T-helper 2 cell (primary cell): Measurements from ENCODE around the gene EIF4E3.

Source experiments
- DNase-seq, 5 experiments: peaks; one replicate each; pipeline versions ENCODE4 v3.0.0 to v3.0.0-alpha.2; 2012 to 2022

Gene EIF4E3

GRCh38 chr3:71647751-71648150 is 77.5 kb downstream of the EIF4E3 start:
- no peak for DNase-seq

DNA sequence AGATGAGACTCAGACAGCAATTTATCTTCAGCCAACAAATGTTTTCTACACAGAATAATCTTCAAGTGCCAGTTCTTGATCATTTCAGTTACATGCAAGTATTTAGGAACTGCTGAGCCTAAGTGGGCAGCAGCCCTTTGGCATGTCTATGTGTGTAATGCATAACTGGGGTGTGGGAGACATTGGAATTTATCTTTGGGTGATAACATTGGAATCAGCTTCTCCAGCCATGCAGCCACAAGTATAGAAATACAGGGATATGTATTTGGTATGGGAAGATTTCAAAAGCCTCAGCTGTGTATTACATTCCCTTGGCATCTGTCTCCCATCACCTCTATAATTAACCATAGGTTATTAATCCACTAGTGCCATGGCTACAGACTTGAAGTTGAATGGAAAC is 78.2 kb downstream of the EIF4E3 start:
- DNase-seq: no peak

- DNase-seq: no peak
Measured at GRCh38 chr3:71645140-71645539, 80.1 kb downstream of the EIF4E3 start.

DNA sequence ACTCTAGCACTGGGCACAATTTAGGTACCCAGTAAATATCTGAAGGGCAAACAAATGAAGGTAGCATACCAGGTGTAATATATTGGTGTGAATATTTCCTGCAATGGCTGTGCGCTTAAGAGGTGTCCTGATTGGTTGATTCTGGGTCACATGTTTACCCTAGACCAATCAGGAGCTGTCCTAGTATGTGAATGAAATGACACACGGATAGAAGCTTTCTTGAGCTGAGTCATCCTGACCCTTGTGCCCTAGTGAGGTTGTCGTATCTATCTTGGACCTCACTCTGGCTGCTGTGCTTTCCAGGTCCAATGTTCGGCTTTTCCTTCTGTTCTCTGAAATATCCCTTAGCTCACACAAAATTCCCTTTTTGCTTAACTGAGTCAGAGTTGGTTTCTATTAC is 83.5 kb downstream of the EIF4E3 start:
- DNase-seq: peak in 1 of 5 experiments; percentile 32

GRCh38 chr3:71640331-71640983 is 84.7 kb downstream of the EIF4E3 start:
- DNase-seq: no peak

- DNase-seq: no peak
Measured at GRCh38 chr3:71636482-71636881, 88.7 kb downstream of the EIF4E3 start.

GRCh38 chr3:71636001-71636400 is 89.2 kb downstream of the EIF4E3 start:
- DNase-seq: no peak

DNA sequence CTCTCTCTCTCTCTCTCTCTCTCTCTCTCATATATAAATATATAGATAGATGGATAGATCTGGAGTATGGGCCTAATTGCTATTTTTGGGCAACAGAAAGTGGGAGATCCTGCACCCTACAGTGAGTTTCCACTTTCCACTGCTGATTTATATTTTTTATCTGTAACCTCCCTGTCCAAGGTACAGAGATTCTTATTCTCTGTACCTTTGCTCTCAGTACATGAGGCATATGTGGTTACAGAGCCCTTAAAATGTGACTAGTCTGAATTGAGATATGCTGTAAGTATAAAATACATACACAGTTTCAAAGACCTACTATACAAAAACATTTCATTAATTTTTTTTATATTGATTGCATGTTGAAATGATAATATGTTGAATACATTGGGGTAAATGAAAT is 90.5 kb downstream of the EIF4E3 start:
- DNase-seq: no peak

DNA sequence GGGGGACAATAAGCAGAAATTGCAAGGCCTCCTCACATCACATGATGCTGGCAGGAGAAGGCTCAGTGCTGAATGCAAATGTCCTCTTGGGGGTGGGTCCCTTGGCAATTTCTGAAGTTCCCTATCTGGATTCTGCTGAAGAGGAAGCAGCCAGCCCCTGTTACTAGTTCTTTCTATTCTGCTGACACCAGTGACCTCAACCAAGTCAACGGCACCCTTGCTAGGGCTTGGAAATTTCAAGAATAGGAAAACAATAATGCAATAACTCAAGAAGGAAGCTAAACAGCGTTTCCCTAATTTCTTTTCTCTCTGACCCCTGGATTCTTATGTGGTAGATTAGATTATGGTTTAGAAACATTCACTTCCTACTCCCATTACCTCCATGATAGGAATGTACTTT is 95.5 kb downstream of the EIF4E3 start:
- DNase-seq: no peak

DNA sequence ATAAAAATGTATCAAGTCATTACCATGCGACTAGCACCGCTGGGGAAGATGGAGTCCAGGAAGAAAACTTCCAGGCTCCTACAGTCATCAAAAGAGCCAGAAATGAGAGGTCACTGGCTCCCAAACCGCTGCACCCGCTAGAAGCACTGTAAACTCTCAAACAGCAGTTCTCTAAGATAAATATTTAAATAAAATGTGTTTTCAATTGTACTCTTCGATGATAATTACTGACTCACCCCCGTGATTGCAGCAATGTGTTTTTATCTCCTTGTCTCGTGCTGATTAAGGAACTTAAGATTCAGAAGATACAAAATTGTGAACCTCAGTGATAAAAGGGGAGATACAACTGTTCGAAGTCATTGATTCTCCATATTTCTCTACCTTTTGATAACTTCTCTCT is 95.9 kb downstream of the EIF4E3 start:
- DNase-seq: no peak

DNA sequence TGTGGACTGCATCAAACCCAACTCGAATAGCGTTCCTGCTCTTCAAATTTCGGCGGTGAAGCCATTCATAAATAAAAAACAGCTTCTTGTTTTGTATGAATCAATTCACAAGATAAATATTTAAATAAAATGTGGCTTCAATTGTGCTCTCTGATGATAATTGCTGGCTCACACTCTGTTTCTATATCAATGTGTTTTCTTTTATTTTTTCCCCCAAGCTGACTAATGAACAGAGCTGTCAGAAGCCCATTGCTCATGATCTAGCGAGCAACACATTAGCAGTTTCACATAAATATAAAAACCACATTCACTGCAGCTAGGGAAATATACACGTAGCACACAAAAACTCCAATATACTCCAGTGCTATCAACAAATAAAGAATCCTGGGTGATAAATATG is 96.7 kb downstream of the EIF4E3 start:
- no peak for DNase-seq

- no peak for DNase-seq
Measured at GRCh38 chr3:71625676-71626075, 99.5 kb downstream of the EIF4E3 start.
